SJSA1 (cell line): Measurements from ENCODE around the gene ZNF768. TPM values are rescaled to one million over a fixed set of nuclear protein-coding genes. Genes with fewer than 3 reads are reported as not detected.

ENCODE experiments used
- DNase-seq, 2 experiments: peaks; one replicate each; pipeline ENCODE4 v3.0.0-alpha.2; 2015 to 2020; ENCODE audit warnings: low spot score in 2 of 2, low read depth in 1 of 2
- H3K27ac ChIP-seq: fragments of 250-450 bp; sonication (Bioruptor Pico); 2 replicates; pipeline ENCODE4 v1.5.1; 2020; ENCODE audit warnings: mild to moderate bottlenecking, moderate library complexity
- H3K27me3 ChIP-seq: fragments of 250-450 bp; sonication (Bioruptor Pico); replicated peaks from 2 replicates; pipeline ENCODE4 v1.5.1; 2020; ENCODE audit warnings: mild to moderate bottlenecking, moderate library complexity
- H3K36me3 ChIP-seq: fragments of 250-450 bp; sonication (Bioruptor Pico); 2 replicates; pipeline ENCODE4 v1.5.1; 2020; ENCODE audit warnings: mild to moderate bottlenecking
- H3K4me1 ChIP-seq: fragments of 250-450 bp; sonication (Bioruptor Pico); replicated peaks from 2 replicates; pipeline ENCODE4 v1.6.1; 2021; ENCODE audit warnings: mild to moderate bottlenecking
- H3K4me3 ChIP-seq: fragments of 250-450 bp; sonication (Bioruptor Pico); 2 replicates; pipeline ENCODE4 v1.5.1; 2020; ENCODE audit warnings: mild to moderate bottlenecking
- H3K9me3 ChIP-seq: fragments of 250-450 bp; sonication (Bioruptor Pico); replicated peaks from 2 replicates; pipeline ENCODE4 v1.5.1; 2020; ENCODE audit warnings: mild to moderate bottlenecking
- total RNA-seq: library from RNA; depleted of rRNA; stranded (reverse); fragments of >200 nt; shearing (Covaris generic); gene quantifications from 2 replicates; pipeline ENCODE4 v1.2.3, GENCODE V29; 2014

The ZNF768 gene
- total RNA-seq, 1 experiment from 2014 or later: 41.1 TPM

DNA sequence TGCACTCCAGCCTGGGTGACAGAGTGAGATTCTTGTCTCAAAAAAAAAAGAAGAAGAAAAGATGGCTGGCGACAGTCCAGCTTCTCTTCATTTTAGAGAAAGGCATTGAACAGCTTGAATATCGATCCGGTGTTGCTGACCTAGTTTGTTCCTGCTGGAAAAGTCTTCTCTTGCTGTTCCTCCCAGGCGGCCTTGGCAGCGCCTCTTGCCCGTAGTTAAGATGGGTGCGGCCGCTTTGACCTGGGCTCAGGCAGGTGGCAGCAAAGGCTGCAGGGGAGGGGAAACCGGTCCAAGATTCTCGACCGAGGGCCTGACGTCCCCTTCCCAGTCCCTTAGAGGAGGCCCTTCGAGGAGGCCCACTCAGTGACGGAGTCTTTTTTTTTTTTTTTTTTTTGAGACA lies 35.7 kb upstream of the ZNF768 start:
- DNase-seq: no peak
- no peaks in the 10 kb centered on the region for H3K27me3 ChIP-seq
- no peak overlapping the region for H3K27ac ChIP-seq
- H3K9me3 ChIP-seq: no peaks in the 10 kb centered on the region
- no peak overlapping the region for H3K4me3 ChIP-seq
- peaks cover 4% of the 10 kb centered on the region for H3K4me1 ChIP-seq
- H3K36me3 ChIP-seq: no peaks in the 10 kb centered on the region; the same call in 1 of the 2 replicates

- no peak for DNase-seq
- H3K36me3 ChIP-seq: peaks cover 5% of the 10 kb centered on the region
- H3K4me3 ChIP-seq: no peak overlapping the region
- no peak overlapping the region for H3K27ac ChIP-seq
- H3K27me3 ChIP-seq: no peaks in the 10 kb centered on the region
- H3K9me3 ChIP-seq: no peaks in the 10 kb centered on the region
- peaks cover 4% of the 10 kb centered on the region for H3K4me1 ChIP-seq
Measured at GRCh38 chr16:30561089-30561816, 34.9 kb upstream of the ZNF768 start.

DNA sequence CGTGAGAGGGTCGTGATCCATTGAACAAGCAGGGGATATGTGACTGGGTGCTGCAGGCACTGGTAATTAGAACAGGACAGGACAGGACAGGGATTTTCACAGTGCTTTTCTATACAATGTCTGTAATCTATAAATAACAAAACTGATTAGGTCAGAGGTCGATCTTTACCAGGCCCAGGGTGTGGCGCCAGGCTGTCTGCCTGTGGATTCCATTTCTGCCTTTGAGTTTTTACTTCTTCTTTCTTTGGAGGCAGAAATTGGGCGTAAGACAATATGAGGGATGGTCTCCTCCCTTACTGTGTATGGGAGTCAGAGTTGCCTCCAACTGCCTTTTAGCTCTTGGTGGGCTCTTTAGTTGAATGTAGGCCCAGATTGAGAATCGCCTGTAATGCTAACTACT lies 33.3 kb upstream of the ZNF768 start:
- Histone ChIP-seq H3K27me3 (no peaks in the 10 kb centered on the region), H3K27ac (no peak overlapping the region), H3K9me3 (no peaks in the 10 kb centered on the region), H3K4me3 (no peak overlapping the region), H3K36me3 (peaks cover 18% of the 10 kb centered on the region), H3K4me1 (peaks cover 6% of the 10 kb centered on the region)
- no peak for DNase-seq

DNA sequence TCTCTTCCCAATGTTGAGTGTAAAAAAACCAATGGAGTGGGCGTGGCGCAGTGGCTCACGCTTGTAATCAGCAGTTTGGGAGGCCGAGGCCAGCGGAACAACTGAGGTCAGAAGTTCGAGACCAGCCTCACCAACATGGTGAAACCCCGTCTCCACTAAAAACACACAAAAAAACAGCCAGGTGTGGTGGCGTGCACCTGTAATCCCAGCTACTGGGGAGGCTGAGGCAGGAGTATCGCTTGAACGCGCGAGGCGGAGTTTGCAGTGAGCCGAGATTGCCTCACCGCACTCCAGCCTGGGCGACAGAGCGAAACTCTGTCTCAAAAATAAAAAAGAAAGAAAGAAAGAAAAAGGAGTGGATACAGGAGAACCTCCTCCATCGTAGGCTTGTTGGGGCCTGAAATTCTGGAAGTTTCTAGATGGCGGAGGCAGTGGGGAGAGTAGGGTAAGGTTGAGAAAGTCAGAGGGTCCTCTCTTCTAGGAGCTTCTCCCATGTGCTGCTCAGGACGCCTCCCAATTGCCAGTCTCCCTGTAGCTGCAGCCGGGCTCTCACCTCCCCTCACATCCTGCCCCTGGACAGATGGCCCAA lies 32.5 kb upstream of the ZNF768 start:
- Histone ChIP-seq H3K4me1 (peaks cover 10% of the 10 kb centered on the region), H3K36me3 (peaks cover 24% of the 10 kb centered on the region), H3K4me3 (peak overlapping the region; percentile 75), H3K27ac (no peak overlapping the region), H3K9me3 (no peaks in the 10 kb centered on the region), H3K27me3 (no peaks in the 10 kb centered on the region)
- DNase-seq: no peak

DNA sequence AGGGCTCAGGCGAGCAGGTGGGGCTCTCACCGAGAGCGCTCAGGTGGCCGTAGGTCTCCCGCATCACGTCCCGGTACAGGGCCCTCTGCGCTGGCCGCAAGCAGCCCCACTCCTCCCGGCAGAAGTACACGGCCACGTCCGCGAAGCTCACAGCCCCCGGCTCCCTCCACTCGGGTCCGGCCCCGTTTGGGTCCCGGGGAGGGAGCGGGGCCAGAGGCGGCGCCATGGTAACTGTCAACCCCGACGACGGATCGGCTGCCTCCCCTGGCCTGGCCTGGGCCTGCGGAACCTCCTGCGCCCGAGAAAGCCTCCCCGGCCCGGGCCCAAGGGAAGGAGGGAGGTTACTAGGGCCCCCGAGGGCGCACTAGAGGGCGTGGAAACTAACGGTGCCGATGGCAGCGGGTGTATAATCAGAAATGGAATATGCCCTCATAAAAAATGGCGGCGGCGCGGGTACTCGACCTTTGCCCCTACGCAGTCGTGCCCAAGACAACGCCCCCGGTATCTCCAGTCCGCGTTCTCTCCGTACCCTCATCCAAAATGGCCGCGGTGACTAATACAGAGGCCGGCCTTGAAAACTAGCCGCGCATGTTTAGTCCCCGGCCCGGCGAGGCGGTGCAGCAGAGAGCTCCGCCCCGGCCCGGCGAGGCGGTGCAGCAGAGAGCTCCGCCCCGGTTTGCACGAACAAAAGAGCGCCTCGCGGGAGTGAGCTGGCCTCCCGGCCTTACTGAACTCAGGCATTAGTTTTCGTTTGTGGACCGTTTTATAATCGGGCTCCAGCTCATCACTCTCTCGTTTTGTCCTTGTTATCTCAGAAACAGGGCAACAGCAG lies 31.8 kb upstream of the ZNF768 start, which contains the start of gene ZNF764:
Gene ZNF764 (minus strand): TSS at position 418 of the 832 bp plus-strand sequence. CDS start 192 bp downstream, at position 226.
- peaks cover 10% of the 10 kb centered on the region for H3K4me1 ChIP-seq
- peak within 1 kb of the TSS; percentile 75 for H3K4me3 ChIP-seq
- peak; percentile 96 to 98 for DNase-seq
- H3K27me3 ChIP-seq: no peaks in the 10 kb centered on the region
- peaks cover 31% of the 10 kb centered on the region for H3K36me3 ChIP-seq
- no peaks in the 10 kb centered on the region for H3K9me3 ChIP-seq
- peak within 1 kb of the TSS; percentile 76 for H3K27ac ChIP-seq

- H3K4me1 ChIP-seq: peaks cover 10% of the 10 kb centered on the region
- peak overlapping the region; percentile 76 for H3K27ac ChIP-seq
- H3K4me3 ChIP-seq: peak overlapping the region; percentile 75
- H3K27me3 ChIP-seq: no peaks in the 10 kb centered on the region
- no peaks in the 10 kb centered on the region for H3K9me3 ChIP-seq
- peaks cover 34% of the 10 kb centered on the region for H3K36me3 ChIP-seq
- DNase-seq: no peak
Measured at GRCh38 chr16:30557707-30557956, 31.3 kb upstream of the ZNF768 start.

- H3K4me1 ChIP-seq: peaks cover 10% of the 10 kb centered on the region
- no peak for DNase-seq
- peaks cover 34% of the 10 kb centered on the region for H3K36me3 ChIP-seq
- H3K27ac ChIP-seq: no peak overlapping the region
- no peak overlapping the region for H3K4me3 ChIP-seq
- H3K9me3 ChIP-seq: no peaks in the 10 kb centered on the region
- H3K27me3 ChIP-seq: no peaks in the 10 kb centered on the region
Measured at GRCh38 chr16:30556125-30556473, 29.7 kb upstream of the ZNF768 start.

GRCh38 chr16:30555315-30556124 lies 29.2 kb upstream of the ZNF768 start:
- H3K4me1 ChIP-seq: peaks cover 10% of the 10 kb centered on the region
- DNase-seq: no peak
- H3K36me3 ChIP-seq: peaks cover 34% of the 10 kb centered on the region
- H3K27ac ChIP-seq: no peak overlapping the region
- H3K9me3 ChIP-seq: no peaks in the 10 kb centered on the region
- no peak overlapping the region for H3K4me3 ChIP-seq
- no peaks in the 10 kb centered on the region for H3K27me3 ChIP-seq

DNA sequence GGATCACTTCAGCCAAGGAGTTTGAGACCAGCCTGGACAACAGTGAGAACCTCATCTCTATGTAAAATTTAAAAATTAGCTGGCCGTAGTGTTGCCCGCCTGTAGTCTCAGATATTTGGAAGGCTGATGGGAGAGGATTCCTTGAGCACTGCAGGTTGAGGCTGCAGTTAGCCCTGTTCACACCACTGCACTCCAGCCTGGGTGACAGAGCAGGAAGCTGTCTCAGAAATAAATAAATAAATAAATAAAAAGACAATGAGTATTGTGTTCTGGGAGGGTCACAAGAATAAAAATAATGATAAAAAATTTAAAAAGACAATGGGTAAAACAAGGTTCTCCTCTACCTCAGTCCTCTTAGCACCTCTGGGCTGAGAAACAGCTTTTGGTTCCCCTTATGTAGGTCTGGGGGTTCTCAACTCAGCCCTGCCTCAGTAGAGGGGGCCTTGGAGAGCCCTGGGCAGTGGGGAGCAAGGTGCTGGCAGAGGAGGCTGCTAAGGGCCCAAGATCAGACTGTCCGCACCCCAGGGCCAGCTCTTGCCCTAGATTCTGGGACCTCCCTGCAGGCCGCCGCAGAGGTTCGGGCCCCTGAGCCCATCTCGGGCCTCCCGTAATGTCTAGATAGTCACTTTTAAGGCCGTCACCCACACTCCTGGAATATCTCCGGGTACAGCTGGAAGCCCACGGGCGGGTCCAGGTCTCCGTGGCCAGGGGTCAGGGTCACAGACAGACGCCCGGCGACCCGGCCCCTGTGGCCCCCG lies 28.4 kb upstream of the ZNF768 start:
- DNase-seq: no peak
- peaks cover 34% of the 10 kb centered on the region for H3K36me3 ChIP-seq
- peaks cover 10% of the 10 kb centered on the region for H3K4me1 ChIP-seq
- H3K27me3 ChIP-seq: no peaks in the 10 kb centered on the region
- H3K9me3 ChIP-seq: no peaks in the 10 kb centered on the region
- no peak overlapping the region for H3K27ac ChIP-seq
- no peak overlapping the region for H3K4me3 ChIP-seq

GRCh38 chr16:30553393-30553899 lies 27.1 kb upstream of the ZNF768 start:
- H3K27ac ChIP-seq: no peak overlapping the region
- no peak for DNase-seq
- H3K4me1 ChIP-seq: peaks cover 15% of the 10 kb centered on the region
- H3K9me3 ChIP-seq: no peaks in the 10 kb centered on the region
- H3K36me3 ChIP-seq: peaks cover 34% of the 10 kb centered on the region
- no peak overlapping the region for H3K4me3 ChIP-seq
- H3K27me3 ChIP-seq: no peaks in the 10 kb centered on the region

DNA sequence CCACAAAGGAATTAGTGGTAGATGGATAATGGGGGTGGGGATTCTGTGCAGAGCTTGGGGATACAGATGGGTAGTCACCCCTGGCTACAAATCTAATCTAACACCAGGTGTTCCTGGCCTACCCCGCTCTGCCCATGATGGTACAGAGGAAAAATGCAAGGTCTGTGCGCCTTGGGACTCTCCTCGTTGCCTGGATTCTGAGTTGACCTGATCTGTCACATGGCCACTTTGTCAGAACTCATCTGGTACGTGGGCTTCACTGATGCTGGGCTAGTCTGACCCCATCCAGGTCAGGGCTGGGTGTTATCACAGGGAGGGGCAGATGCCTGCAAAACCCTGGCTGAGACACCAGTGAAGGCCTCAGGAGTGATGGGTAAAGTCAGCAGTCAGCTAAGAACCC lies 26.6 kb upstream of the ZNF768 start:
- Histone ChIP-seq H3K9me3 (no peaks in the 10 kb centered on the region), H3K27me3 (no peaks in the 10 kb centered on the region)

GRCh38 chr16:30551781-30552180 lies 25.4 kb upstream of the ZNF768 start:
- no peaks in the 10 kb centered on the region for H3K27me3 ChIP-seq
- DNase-seq: no peak

More for the DNA sequence above, 26.6 kb upstream of the ZNF768 start:
- DNase-seq: no peak
- peaks cover 34% of the 10 kb centered on the region for H3K36me3 ChIP-seq
- H3K27ac ChIP-seq: no peak overlapping the region
- H3K4me3 ChIP-seq: no peak overlapping the region
- peaks cover 15% of the 10 kb centered on the region for H3K4me1 ChIP-seq

More at GRCh38 chr16:30551781-30552180, 25.4 kb upstream of the ZNF768 start:
- Histone ChIP-seq H3K27ac (no peak overlapping the region), H3K4me3 (no peak overlapping the region), H3K36me3 (peaks cover 34% of the 10 kb centered on the region), H3K4me1 (peaks cover 15% of the 10 kb centered on the region), H3K9me3 (no peaks in the 10 kb centered on the region)
